Measurements from ENCODE around the gene KRT78.

KRT78 gene

DNA sequence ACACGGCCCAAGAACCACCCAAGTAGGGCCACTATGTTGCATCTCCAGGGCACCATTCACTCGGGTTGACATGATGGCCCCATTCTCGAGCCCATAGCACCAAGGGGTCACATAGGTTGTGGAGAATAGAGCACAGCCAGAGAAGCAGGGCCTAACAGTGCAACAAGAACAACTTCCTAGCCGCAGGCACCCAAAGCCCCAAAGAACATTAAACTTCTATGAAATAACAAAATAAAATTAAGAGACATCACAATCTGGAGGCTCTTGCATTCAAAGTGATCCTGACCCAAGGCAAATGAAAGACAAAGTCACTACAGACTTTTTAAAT lies 36.8 kb downstream of the KRT78 start:
- DNase-seq (ENCODE audit: low spot score) = no peak

DNA sequence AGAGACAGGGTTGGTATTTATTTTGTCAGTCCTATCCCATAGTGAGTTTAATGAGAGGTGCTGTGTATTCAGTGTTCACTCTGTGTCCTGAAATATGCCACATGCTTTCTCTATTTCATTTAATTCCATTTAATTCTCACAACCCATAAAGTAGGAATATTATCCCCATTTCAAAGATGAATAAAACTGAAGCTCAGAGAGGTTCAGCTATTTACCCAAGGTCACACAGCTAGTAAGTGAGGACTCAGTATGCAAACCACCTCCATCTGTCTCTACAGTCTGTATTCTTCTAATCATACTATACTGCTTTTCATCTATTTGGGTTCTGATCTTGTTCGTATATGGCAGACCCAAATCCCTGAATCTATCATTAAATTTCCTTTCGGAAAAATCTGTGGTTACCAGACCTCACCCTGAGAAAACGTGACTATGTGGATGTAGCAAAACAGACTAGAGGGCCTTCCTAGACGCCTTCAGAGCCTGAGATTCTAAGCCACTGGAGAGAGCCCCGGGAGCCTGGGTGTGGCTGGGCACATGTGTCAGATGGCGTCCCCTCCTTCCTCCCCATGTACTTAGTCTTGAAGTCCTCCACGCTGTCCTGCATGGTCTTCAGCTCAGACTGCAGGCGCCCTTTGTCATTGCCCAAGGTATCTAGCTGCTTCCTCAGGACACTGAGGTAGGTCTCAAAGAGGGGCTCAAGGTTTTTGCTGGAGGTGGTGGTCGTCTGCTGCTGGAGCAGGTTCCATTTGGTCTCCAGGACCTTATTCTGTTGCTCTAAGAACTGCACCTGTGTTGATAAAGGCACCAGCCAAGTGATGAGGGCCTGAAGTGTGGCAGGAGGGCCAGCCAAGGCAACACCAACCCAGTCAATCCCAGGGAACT lies 37.4 kb downstream of the KRT78 start:
- no peak for DNase-seq (ENCODE audit: low spot score)

DNA sequence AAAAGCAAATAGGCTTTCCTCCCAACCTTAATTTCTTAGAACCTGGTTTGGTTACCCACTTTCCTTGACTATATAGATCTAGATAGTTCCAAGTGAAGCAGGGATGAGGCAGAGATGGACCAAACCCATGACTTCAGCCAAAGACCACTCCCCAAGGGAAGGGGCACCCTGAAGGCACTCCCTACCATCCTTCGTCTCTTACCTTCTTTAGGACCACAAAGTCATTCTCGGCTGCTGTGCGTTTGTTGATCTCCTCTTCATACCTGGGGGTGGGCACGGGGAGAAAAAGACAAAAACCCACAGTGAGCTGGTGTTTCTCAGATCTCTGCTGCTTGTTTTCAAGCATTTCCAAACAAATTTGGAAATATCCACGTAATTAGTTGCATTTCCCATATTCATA lies 38.2 kb downstream of the KRT78 start:
- no peak for DNase-seq (ENCODE audit: low spot score)

DNA sequence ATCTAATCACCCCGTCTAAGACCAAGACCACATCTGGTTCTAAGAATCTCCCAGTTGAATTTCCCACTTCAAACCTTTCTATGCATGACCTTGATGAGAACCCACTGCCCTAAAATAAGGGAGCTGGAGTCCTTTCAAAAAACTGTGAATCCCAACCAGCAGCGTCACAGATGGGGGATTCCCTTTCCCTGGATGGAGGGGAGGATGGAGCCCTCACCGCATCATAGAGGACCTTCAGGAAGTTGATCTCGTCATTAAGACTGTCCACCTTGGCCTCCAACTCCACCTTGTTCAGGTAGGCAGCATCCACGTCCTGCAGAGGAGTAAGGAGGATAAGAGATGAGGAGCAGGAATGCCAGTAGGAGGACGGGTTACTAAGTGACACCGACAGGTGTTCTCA lies 39.6 kb downstream of the KRT78 start:
- DNase-seq (ENCODE audit: low spot score) = no peak

DNA sequence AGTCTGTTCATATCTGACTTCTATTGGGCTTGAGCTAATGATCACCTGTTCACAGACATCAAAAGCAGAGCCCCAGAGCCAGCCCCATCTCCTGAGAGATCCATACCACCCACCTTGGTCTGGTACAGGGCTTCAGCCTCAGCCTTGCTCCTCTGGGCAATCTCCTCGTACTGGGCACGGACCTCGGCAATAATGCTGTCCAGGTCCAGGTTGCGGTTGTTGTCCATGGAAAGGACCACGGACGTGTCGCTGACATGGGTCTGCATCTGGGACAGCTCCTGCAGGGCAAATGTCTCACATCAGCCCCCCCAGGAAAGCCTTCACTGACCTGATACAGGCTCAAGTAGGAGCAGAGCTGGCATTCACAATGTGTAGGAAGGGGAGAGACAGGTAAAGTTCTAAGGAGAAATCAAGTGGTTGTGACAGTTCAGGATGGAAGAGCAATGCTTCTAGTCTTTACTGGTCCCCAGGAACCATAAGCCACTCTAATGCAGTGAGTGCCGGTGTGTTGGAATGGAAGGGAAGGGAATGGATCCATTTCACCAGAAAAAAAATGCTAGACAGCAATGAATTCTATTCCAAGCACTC lies 40.1 kb downstream of the KRT78 start:
- no peak for DNase-seq (ENCODE audit: low spot score)

DNA sequence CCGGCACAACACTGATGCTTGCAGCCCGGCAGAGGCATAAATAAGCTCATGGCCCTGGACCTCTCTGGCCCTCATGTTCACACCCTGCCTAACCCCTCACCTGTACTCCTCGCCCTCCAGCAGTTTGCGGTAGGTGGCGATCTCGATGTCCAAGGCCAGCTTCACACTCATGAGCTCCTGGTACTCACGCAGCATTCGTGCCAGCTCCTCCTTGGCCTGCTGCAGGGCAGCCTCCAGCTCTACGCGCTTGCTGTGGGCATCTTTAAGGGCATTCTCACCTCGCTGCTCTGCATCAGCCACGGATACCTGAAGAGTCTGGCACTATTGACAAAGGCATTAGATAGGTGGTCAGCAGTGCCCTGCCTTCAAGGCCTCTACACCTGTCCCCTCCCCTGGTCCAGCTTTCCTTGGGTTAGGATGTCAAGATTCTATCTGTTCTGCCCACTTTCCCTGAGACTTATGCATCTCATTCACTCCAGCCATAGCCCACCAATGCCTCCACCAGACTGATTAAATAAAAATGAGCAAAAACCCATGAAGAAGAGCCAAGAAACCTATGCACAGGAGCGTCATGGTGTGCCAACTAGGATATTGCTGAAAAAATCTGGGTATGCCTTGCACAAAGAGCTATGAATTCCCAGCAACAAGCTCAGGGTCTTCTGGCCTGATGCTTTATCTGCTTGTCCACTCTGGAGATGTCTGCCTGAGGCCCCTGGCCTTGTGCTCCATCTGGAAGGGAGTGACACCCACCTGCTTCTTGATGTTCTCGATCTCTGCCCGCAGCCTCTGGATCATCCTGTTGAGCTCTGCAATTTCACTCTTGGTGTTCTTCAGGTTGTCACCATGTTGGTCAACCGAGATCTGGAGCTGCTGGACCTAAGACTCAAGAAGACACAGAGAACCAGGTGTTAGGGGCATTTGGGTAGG lies 41.0 kb downstream of the KRT78 start:
- no peak for DNase-seq (ENCODE audit: low spot score)

DNA sequence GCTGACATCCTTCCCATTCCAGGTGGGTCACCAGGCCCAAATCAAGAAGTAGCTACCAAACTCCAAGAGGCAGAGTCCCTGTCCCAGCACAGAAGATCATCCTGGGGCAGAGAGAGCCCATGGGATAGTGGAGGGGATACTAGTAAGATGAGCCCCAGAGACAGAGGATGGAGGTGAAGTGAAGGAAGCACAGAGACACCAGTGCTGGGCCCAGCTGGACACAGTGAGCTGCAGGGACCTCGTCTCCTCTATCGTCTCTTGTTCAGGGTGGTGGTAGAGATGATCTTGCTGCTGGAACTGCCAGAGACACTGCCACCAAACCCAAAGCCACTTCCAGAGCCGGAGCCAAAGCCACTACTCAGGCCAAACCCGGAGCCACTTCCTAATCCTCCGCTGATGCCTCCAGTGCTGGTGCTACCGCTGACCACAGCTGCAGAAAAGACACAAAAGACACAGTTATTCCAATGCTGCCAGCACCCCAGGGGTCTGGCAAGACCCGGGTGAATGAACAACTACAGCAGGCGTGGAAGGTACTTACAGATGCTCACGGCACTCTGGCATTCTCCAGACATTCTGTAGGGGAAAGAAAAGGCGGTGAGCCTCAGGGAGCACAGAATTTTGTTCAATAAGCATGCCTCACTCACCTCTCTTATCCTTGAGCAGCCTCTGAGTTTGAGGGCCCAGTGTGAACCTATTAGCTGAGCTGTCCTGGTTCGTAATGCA lies 41.8 kb downstream of the KRT78 start:
- DNase-seq (ENCODE audit: low spot score) = no peak

DNA sequence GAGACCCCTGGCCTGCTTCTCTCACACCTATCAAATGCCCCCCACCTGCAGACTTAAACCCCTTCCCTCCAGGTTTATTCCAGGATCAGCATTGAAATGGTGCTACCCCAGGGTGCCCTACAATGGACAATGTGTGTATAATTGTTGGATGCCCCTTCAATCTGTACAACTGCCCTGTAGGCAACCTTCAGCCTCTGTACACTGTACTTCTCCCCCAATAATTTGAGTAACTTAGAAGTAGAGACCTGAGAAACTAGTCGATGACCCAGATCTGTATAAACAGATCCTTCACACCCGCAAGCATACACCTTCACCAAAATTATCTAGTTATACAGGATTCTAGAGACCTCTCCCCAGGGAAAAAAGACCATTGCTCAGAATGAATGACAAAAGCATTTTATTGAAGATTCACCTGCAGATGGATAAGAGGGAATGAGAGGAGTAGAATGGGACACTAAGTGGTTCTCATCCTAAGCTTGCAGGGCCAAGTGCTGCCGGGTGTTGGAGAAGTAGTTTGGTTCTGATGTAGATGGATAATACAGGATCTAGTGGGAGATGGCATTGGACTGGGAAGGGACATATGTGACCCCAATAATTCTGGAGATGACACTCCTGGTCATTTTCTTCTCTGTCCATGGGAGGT lies 42.5 kb downstream of the KRT78 start:
- no peak for DNase-seq (ENCODE audit: low spot score)

DNA sequence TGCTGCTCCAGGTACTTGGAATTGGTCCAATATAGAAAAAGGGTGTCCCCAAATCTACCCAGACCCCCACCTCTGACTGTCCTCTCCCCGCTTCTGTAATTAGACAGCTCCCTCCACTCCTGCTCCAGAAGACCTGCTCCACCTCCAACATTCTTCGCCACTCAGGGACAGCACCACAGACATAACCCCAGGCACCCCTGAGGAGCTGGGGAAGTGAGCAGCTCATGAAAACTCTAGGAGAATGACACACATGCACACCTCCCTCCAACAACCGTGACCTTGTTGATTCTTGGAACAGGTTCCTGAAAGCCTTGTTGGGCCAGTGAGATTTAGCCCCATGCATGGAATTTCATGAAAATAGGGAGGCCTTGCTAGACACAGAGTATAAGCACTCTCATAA lies 43.1 kb downstream of the KRT78 start:
- DNase-seq (ENCODE audit: low spot score) = no peak

DNA sequence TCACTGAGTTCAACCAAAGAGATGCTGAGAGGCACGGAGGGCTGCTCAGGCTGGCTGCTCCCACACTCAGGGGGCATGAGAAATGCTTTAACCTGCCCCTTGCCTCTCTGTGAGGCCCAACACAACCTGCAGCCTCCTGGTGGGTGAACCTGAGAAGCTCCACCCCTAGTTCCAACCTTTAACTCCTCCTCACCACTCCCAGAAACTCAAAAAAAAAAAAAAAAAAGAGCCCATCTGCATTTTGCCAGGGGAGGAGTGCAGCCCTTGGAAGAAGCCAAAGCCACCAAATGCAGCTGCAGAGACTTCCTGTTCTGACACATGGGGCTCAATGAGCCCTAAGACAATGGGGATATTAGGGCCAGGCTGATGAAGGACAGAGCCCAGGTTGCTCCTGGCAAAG lies 43.8 kb downstream of the KRT78 start:
- no peak for DNase-seq (ENCODE audit: low spot score)

DNA sequence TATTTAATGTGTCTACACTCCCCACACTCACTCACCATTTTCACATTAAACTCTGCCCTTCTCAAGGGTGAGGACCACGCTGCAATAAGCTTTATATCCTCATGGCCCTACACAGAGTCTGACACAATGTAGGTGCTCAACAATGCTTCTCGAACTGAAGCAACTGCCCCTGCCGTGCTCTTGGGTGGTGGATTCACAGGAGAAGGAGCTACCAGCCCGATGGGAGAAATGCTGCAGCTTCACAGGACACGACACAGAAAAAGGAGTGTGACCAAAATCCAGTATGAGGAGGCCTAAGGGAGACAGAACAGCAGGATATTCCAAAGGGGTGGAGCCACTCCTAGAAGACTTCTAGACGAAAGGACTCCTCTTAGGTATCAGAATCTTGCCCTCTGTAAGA lies 46.4 kb downstream of the KRT78 start:
- DNase-seq (ENCODE audit: low spot score) = no peak

DNA sequence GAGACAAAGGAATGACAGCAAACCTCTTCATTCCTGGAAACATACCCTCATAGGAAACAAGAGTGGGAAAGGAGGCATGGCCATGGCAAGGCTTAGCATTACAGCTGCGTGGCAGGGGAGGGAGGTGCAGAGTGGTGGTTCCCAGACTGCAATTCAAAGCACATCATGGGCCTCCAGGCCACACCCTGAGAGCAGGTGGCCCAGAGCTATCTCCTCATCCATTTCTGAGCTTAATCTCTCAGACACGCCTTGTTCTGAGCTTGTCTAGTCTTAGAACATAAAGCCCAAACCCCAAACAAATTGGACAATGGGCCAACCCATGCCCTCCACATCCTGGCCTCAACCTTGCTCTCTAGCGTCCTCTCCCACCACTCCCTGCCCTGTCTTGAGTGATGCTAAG lies 47.0 kb downstream of the KRT78 start:
- DNase-seq (ENCODE audit: low spot score) = no peak

DNA sequence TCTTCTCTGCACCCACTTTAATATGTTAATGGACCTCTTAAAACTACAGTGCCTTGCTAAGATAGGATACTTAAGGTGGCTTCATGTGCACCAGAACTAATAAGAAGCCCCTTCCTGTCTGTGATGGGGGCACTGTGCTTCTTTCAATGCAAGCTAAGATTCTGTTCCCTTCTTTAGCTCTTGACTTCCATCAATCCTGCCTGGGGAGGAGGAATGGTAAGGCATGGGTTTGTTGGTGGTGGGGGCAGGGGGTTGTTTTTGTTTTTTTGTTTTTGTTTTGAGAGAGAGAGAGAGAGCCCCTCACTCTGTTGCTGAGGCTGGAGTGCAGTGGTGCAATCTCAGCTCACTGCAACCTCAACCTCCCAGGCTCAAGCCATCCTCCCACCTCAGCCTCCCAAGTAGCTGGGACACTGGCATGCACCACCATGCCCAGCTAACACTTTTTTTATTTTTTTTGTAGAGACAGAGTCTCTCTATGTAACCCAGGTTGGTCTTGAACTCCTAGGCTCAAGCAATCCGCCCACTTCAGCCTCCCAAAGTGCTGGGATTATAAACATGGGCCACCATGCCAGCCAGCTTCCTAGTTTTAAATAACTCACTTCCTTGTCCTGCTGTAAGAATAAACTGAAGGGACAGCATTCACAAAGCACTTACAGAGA lies 48.4 kb downstream of the KRT78 start:
- DNase-seq (ENCODE audit: low spot score) = no peak

DNA sequence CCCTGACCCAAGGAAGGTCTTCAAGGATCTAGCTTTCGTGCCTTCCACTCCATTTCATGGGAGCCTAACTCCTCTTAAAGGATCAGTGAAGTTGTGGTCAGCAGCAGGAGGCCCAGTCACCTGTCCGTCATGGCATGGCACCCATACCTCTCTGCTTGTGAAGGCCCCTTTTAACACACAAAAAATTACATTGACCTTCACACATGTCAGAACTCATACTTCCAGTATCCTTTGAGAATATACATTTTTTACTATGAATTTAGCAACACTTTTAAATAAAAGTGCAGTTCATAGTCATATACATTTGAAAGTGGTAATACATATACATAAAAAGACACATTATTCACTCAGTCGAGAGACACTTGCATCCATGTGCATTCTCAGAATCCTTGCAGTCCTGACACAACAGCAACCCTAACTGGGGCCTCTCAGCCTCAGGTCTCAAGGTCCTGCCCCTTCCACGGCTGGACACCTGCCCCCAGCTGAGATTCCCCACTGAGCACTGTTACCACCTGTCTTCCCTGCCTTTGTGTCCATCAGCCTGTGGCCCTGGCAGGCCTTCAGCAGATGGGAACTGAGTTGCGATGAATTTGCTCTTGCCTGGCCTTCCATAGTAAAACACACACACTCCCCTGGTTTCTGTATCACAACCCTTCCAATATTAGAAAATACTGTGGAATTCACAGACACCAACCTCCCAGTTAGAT lies 49.1 kb downstream of the KRT78 start:
- no peak for DNase-seq (ENCODE audit: low spot score)

DNA sequence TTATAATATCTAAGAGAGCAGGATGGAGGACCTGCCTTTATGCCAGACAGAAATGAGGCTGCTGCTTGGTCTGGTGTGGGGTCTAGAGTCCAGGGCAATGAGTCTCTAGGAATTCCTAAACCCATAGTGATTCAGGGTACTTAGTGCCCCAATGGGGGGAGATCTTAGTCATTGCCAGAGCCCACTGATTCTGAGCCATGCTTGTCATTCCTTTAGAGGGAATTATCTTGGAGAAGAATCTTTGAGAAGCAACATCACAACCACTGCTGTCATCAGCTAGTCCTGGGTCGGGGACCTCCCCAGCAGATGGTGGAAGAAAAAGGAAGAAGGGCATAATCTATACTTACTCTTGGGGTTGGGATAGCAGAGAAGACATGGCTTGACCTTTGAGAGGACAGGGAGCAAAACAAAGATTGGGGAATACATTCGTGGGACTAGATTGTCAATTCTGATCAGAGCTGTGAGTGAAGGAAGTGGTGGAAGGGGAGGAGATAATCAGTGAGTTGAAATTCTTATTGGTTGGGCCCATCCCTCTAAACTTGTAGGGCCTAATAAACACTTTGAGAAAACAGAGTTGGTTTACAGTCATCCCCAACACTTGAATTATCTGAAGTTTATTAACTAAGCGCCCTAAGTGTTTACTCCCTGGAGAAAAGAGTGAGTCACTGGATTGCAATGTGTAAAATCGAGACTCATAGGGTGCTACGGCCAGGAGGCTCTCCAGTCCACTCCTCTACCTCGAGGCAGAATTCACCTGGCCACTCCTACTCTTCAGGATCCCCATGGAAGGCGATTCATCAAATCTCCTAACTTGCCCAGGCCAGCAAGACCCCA lies 49.9 kb downstream of the KRT78 start:
- DNase-seq (ENCODE audit: low spot score) = no peak

DNA sequence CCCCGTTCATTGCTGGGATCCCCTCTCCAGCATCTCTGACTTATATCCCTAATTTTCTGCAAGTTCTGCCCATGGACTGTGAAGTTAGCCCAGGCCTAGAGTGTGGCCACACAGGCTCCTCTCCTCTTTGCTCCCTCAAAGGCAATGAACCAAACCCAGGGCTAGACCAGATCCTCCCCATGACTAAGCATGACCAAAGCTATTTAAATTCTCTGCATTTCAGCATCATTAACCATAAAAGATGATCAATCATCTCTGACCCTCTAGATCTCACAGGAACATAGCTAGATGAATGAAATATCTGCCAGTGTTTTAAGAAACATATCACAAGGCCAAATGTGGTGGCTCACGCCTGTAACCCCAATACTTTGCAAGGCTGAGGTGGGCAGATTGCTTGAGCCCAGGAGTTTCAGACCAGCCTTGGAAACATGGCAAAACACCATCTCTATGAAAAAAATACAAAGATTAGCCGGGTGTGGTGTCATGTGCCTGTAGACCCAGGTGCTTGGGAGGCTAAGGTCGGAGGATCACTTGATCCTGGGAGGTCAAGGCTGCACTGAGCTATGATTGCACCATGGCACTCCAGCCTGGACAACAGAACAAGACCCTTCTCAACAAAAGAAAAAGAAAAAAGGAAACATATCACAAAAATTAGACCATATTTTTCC lies 50.7 kb downstream of the KRT78 start:
- no peak for DNase-seq (ENCODE audit: low spot score)

DNA sequence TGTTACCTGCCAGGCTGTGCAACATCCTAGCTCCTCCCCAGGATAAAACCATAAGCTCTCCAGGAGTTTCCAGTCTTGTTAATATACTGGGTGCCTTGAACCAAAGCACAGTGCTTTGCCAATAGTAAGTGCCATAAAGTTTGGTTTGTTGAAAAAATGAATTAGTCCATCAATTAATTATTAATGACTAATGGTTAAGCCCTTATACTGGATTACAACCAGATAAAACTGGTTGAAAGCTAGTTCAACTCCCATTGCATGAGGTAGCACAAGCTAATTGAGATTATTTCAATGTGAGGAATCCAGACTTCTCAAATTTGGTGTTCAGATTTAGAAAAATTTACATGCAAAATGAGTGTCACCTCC lies 51.3 kb downstream of the KRT78 start:
- no peak for DNase-seq (ENCODE audit: low spot score)

DNA sequence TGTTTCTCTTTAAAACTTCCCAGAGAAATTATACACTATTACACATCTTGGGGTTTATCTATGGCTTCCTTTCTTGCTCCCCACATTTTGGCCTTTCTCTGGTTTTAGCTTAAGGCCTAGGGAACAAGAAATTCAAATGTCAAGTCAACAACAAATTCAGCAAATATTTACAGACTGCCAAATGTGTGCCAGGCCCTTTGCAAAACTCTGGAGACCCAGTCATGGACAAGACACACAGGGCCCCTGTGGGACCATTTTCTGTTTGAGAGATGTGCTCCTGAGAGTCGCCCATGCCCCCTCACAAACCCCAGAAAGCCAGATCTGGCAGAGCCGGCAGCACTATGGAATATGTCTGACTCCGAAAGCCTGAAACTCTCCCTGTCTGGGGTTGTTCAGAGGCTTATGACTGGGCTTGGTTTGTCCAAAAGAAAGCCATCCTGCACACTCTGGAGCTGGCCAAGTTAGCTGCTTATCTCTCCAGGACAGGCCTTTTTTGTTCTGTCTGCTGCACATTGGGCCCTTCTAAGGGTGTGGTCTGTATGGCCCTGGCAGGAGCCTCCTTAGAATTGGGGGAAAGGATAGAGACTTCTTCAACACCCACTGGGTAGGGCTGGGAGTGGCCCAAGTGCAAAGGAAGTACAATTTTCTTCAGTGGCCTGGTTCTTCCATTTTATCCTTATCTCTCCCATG lies 51.8 kb downstream of the KRT78 start:
- no peak for DNase-seq (ENCODE audit: low spot score)

DNA sequence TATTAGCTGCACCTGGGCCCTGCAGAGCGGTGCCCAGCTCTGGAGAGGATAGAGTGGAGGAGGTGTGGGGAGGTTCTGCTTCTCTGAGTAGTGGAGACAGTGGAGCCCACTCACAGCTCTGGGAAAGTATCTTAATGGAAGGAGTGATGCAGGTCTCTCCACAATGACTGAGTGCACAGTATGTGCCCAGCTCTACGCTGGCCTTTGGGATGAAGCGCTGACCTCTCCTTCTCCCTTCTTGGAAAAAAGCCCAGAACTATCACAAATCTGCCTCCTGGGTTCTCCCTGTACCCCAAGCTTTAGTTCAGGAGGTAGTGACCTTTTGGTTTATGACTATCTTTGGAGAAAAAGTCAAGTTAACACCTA lies 52.4 kb downstream of the KRT78 start:
- DNase-seq (ENCODE audit: low spot score) = no peak
